LNCaP clone FGC (cell line): ENCODE results near the gene KAT2A.

Experiments
- DNase-seq: peaks from one replicate; pipeline ENCODE4 v3.0.0-alpha.2; 2011; ENCODE audit warnings: low read depth
- H3K4me3 ChIP-seq: 2 replicates; pipeline ENCODE4 v1.5.1; 2011; ENCODE audit warnings: mild to moderate bottlenecking, low read depth, low read length, control low read depth
- TF ChIP-seq, protein P1 (sequence below): IDR thresholded peaks from 2 replicates; pipeline ENCODE4 v1.5.1; 2012; ENCODE audit warnings: mild to moderate bottlenecking; ENCODE audit not compliant: control insufficient read depth, insufficient read depth; ENCODE audit errors: extremely low read depth

KAT2A gene

DNA sequence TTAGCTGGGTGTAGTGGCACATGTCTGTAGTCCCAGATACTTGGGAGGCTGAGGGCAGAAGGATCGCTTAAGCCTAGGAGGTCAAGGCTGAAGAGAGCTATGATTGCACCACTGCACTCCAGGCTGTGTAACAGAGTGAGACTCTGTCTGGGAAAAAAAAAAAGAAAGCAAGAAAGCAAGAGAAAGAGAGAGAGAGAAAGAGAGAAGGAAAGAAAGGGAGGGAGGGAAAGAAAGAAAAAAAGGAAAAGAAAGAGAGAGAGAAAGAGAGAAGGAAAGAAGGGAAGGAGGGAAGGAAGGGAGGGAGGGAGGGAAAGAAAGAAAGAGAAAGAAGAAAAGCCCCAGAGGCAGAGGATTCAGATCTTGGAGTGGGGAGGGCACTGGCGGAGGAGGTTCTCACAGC is 15.2 kb downstream of the KAT2A start:
- H3K4me3 ChIP-seq = no peak overlapping the region
- no peak for DNase-seq
- TF ChIP-seq, protein P1, sequence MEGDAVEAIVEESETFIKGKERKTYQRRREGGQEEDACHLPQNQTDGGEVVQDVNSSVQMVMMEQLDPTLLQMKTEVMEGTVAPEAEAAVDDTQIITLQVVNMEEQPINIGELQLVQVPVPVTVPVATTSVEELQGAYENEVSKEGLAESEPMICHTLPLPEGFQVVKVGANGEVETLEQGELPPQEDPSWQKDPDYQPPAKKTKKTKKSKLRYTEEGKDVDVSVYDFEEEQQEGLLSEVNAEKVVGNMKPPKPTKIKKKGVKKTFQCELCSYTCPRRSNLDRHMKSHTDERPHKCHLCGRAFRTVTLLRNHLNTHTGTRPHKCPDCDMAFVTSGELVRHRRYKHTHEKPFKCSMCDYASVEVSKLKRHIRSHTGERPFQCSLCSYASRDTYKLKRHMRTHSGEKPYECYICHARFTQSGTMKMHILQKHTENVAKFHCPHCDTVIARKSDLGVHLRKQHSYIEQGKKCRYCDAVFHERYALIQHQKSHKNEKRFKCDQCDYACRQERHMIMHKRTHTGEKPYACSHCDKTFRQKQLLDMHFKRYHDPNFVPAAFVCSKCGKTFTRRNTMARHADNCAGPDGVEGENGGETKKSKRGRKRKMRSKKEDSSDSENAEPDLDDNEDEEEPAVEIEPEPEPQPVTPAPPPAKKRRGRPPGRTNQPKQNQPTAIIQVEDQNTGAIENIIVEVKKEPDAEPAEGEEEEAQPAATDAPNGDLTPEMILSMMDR = no peak

DNA sequence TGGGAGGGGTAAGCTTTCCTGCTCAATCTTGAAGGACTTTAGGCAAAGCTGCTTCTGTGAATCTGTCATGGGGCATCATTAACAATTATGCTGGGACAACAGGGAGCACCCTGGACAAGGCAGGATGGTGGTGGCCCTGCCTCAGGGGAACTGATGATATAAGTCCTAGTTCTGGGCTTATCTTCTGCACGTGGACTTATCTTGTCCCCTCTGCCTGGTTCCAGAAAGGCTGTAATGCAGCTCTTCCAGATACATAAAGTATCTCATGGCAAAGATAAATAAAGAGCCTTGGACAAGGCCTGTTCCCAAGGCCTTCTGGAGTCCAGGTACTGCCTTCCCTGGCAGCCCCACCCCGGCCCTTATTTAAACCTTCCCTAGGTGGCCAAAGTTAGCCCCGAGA is 16.9 kb downstream of the KAT2A start:
- H3K4me3 ChIP-seq = no peak overlapping the region
- DNase-seq = no peak
- TF ChIP-seq, protein P1 = no peak

DNA sequence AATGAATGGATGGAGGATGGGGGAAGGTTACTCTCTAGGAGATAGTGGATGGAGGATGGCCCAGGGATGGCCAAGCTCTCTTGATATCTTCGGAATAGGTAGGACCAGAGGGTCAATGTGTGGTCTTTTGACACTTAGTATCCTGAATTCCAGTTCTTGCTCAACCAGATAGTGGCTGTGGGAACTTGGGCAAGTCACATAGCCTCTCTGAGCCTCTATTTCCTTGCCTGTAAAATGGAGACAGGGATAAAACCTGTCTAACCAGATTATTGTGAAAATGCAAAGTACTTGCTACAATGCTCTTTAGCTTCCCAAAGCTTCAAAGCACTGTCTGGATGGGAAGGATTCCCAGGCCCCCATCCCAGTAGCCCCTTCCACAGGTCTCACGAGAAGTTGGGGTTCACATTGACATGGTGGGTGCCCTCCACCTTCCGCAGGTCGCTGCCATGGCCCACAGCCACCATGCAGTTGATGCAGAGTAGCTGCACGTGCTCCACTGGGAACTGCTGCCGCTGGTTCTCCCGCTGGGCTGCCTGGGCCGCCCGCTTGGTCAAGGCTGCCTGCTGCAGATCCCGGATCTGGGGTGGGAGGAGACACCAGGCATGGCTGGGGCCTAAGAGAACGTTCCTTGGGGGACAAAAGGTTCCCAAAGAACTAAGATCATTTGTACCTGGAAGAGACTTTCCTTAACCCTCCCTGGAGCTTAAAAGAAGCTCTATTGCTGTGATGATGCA is 17.8 kb downstream of the KAT2A start:
- no peak overlapping the region for H3K4me3 ChIP-seq
- DNase-seq = no peak
- TF ChIP-seq, protein P1 = no peak

DNA sequence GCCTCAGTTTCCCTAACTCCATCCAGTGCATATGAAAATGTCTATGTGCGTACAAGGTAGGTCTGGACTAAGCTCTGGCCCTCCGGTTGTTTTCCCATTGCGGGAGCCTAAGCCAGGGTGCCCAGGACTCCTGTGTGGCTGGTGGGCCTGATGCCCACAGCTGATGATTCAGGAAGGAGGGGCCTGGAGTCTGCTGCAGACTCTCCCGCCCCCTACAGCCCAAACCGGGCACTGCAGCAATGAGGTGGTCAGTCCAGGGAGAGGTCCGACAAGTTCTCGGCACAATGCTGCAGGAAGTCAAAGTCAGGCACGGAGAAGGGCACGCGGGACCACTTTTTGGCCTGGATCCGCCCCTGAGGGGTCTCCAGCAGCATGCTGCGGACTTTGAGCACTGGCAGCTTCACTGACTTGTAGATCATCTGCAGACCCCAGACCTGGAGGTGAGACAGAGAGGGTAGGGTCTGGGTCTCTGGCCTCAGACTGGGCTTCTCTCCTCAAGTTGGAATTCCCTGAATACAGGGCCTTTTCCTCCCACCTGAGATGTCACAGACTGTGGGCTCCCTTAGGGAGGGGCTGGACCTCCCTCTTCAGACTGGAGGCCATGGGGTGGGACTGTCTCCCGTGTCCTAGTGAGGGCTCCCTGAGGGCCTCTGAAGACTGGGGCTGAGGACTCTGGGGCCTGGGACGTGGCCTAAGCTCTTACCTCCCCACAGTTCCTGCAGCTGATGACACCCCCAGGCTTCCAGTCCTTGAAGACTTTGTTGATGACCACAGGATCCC is 19.5 kb downstream of the KAT2A start:
- H3K4me3 ChIP-seq = no peak overlapping the region
- no peak for DNase-seq
- TF ChIP-seq, protein P1 = peak; percentile 48

DNA sequence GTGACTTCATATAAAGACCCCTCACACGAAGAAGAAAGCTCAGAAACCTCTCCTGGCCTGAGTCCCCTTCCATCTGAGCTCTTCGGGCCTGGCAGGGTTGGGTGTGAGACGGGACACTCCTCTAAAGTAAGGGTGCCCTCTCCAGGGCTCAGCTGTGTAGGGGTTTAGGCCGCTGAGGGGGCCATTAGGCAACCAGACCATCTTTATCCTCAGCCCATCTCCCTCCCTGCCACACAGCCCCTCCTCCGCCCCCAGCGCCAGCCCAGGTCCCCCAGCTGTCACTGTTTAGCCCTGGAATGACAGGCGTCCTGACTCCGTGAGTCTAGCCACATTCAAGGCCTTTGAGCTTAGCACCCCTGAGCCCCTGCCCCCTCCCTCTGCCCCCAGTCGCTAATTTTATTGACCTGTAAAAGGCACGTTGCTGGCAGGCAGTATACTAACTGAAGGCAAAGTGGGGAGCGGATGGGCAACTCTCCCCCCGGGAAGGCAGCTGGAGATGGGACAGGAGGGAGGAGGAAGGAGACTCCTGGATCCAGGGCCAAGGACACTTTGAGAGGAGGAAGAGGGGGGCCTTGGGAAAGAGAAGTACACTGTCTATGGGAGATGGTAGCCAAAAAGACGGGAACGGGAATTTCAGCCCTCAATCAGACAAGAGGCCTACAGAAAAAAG is 22.3 kb downstream of the KAT2A start:
- H3K4me3 ChIP-seq = no peak overlapping the region
- no peak for DNase-seq
- TF ChIP-seq, protein P1 = no peak

DNA sequence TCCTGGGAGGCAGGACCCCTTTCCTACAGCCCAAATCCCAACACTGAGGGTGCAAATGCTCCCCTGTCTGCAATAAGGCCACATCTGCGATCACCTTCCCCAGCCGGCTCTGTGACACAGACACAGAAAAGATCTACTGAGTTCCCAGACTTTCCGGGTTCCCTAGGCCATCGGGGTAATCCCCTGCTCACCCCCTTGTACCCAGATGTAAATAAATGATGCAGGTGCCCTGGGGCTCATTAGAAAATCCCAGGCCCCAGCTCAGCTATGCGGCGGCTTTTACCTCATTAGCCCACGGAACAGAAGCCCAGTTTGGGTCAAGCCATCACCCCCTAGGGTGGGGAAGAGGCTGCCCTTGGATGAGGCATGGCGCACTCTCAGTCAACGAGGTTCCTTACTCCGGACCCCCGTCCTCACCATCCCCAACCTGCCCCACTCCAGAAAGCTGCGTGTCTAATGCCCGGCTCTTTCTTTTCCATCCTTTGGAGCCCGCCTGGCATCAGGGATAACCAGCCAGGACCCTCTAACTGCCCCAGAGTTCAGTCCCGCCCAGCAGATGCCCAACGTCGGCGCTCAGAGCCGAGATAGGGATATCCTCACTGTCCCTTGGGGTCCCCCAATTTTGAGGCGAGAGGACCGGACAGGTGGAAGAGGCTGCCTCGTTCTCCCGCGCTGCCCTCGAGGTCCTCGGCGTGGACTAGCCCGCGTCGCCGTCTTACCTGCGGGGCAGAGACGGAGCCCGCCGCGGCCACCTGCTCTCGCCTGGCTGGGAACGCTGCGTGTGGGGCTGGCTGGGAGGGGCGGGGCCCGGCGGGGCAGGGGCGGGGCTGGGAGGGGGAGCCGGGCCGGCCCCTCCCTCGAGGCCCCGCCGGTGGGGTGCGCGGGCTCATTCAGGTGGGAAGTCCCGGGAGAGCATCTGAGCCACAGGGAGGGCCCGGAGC is 23.2 kb downstream of the KAT2A start, which contains the start of gene ZNF385C:
ZNF385C (minus strand) TSS at position 783 of the 941 bp plus-strand sequence. CDS start 35,417 bp downstream, outside the sequence.
- no peak for DNase-seq
- TF ChIP-seq, protein P1 = no peak
- H3K4me3 ChIP-seq = no peak within 1 kb of the TSS
